Body of pancreas (tissue), 4 donors: ENCODE measurements around the gene LRRC19. TPM values are rescaled to one million over a fixed set of nuclear protein-coding genes. Genes with fewer than 3 reads are reported as not detected.

ENCODE experiments used
- ATAC-seq: fragments of 150-250 bp; one replicate; pipeline ENCODE4 v1.9.1; 2016
- DNase-seq, 4 donors: peaks; one replicate each; pipeline ENCODE4 v3.0.0-alpha.2; 2019
- H3K27ac ChIP-seq, 4 donors: fragments of 200-600 bp; sonication (generic); 1 replicate in 3 of 4; 2 replicates in 1 of 4; pipeline versions ENCODE4 v1.5.1 to v1.6.1; 2016 to 2019; ENCODE audit warnings: mild to moderate bottlenecking in 1 of 4, mixed read lengths in 1 of 4, moderate library complexity in 1 of 4
- H3K27me3 ChIP-seq, 2 donors: fragments of 200-600 bp; sonication (generic); one replicate each; pipeline ENCODE4 v1.6.0; 2016; ENCODE audit warnings: mild to moderate bottlenecking in 1 of 2
- H3K36me3 ChIP-seq, 2 donors: fragments of 200-600 bp; sonication (generic); replicated peaks in 1 of 2; 2 replicates each; pipeline ENCODE4 v1.5.1; 2016; ENCODE audit warnings: low read depth in 2 of 2; ENCODE audit not compliant: insufficient read depth in 1 of 2
- H3K4me1 ChIP-seq: fragments of 200-600 bp; sonication (generic); one replicate; pipeline ENCODE4 v1.6.0; 2016
- H3K4me3 ChIP-seq, 2 donors: fragments of 200-600 bp; sonication (generic); 1 replicate in 1 of 2; 2 replicates in 1 of 2; pipeline ENCODE4 v1.5.1; 2016 to 2019
- H3K9me3 ChIP-seq, 3 donors: fragments of 200-600 bp; sonication (generic); 1 replicate in 2 of 3; 2 replicates in 1 of 3; pipeline ENCODE4 v1.5.1; 2016
- CTCF ChIP-seq, 7 experiments: fragments of 450-650 bp in 4 of 7; fragments of 200-600 bp in 3 of 7; sonication (generic) in 3 of 7; IDR thresholded peaks; one replicate each; pipeline ENCODE4 v1.5.1; 2016 to 2019; ENCODE audit warnings: antibody characterized with exemption in 7 of 7
- POLR2A ChIP-seq, 3 donors: fragments of 450-650 bp; IDR thresholded peaks; one replicate each; pipeline ENCODE4 v1.6.1; 2016; ENCODE audit warnings: antibody characterized with exemption in 3 of 3, mild to moderate bottlenecking in 2 of 3
- whole genome bisulfite sequencing, 2 donors: methylation state at CpG; one replicate each; pipeline ENCODE4 v1.1.5; 2017; 5-methylcytosine and 5-hydroxymethylcytosine counted together
- intact Hi-C: fragments of 100-400 bp; cut with DNase I; formaldehyde crosslinking; loops from one replicate; pipeline ENCODE4 v1.15.1; 2023
- total RNA-seq, 2 donors: library from RNA; depleted of rRNA; stranded (reverse); fragments of >200 nt; gene quantifications; one replicate each; pipeline ENCODE4 v1.1.0, GENCODE V29; 2016

Gene LRRC19, protein sequence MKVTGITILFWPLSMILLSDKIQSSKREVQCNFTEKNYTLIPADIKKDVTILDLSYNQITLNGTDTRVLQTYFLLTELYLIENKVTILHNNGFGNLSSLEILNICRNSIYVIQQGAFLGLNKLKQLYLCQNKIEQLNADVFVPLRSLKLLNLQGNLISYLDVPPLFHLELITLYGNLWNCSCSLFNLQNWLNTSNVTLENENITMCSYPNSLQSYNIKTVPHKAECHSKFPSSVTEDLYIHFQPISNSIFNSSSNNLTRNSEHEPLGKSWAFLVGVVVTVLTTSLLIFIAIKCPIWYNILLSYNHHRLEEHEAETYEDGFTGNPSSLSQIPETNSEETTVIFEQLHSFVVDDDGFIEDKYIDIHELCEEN
- under 1 TPM in 1 of 2 donors, not detected in 1; 0.78 TPM for total RNA-seq

DNA sequence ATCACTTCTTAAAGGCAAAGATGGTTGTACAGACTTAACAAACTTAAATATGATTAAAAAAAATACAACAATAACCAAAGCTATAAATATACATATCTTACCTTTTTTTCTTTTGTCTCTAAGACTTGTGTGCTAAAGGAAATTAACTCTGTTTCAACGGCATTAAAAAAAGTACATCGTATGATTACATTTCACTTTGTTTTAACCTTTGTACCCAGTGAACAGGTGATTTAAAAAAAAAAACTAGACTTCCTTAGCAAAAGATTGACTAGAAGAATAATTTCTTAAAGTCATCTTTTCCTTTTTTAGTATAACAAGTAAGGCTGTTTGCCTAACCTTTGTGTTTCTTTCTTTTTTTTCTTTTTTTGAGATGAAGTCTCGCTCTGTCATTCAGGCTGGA, at the start of gene LRRC19:
Gene LRRC19, minus strand, starts transcription at position 182 of the 400 bp plus-strand sequence. CDS start 5,978 bp downstream, outside the sequence.
- Histone ChIP-seq H3K27me3 (no peaks in the 10 kb centered on the region), H3K9me3 (no peaks in the 10 kb centered on the region), H3K4me3 (no peak within 1 kb of the TSS), H3K4me1 (peaks cover 3% of the 10 kb centered on the region), H3K36me3 (no peaks in the 10 kb centered on the region), H3K27ac (no peak within 1 kb of the TSS)
- intact Hi-C loops, result no loop called here
- no peak for TF ChIP-seq POLR2A (IDR thresholded peaks at IDR 0.05)
- no peak for TF ChIP-seq CTCF (IDR thresholded peaks at IDR 0.05)
- WGBS, 2 donors, result 35 to 36% methylated on average over 3 of the region's 3 CpGs
- ATAC-seq (no peak), DNase-seq (no peak)

DNA sequence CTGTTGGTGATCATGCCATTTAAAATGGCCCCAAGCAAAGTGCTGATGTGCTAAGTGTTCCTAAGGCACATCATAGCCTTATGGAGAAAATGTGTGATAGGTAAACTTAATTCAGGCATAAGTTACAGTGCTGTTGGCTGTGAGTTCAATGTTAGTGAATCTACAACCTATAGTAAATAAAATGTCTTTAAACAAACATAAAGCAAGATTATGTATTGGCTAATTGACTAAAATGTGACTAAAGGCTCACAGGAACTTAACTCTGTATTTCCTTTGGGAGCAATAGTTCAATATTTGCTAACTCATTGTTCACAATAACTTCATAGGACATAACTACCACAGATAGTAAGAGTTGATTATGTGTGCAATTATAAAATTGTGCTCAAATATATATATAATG, 49.4 kb upstream of the LRRC19 start:
- Histone ChIP-seq H3K27me3 (no peaks in the 10 kb centered on the region), H3K4me3 (no peak overlapping the region), H3K4me1 (no peaks in the 10 kb centered on the region), H3K9me3 (no peaks in the 10 kb centered on the region), H3K36me3 (peaks cover 0 to 3% of the 10 kb centered on the region in 2 donors), H3K27ac (no peak overlapping the region)
- ATAC-seq (no peak), DNase-seq (no peak)
- TF ChIP-seq POLR2A (IDR thresholded peaks at IDR 0.05), result no peak
- no peak for TF ChIP-seq CTCF (IDR thresholded peaks at IDR 0.05)
- intact Hi-C loops, result no loop called here

DNA sequence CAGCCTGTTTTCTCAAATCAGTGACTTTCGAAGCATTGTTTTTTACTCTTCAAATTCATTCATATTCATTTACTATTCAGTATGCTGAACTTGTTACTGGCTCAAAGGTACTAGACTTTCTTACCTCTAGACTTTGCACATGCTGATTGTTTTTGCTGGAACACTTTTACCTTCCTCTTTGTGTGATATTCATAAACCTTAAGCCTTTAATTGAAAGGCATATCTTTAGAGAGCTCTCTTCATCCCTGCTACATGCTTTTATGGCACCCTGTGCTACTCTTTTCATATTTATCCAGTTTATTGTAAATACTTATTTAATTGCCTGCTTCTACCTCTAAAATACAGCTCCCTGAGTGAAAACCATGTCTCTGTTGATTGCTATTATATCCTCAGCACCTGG, 48.7 kb upstream of the LRRC19 start:
- no peak overlapping the region for H3K4me3 ChIP-seq
- intact Hi-C loops, result no loop called here
- no peaks in the 10 kb centered on the region for H3K27me3 ChIP-seq
- peaks cover 0 to 3% of the 10 kb centered on the region in 2 donors for H3K36me3 ChIP-seq
- no peak for ATAC-seq
- no peaks in the 10 kb centered on the region for H3K4me1 ChIP-seq
- no peak overlapping the region for H3K27ac ChIP-seq
- TF ChIP-seq CTCF (IDR thresholded peaks at IDR 0.05), result no peak
- TF ChIP-seq POLR2A (IDR thresholded peaks at IDR 0.05), result no peak
- WGBS, 2 donors, result 95 to 100% methylated on average over 1 of the region's 1 CpG
- H3K9me3 ChIP-seq, result no peaks in the 10 kb centered on the region
- DNase-seq, result no peak

- H3K27me3 ChIP-seq, result no peaks in the 10 kb centered on the region
- H3K27ac ChIP-seq, result no peak overlapping the region
- TF ChIP-seq CTCF (IDR thresholded peaks at IDR 0.05), result no peak
- no peak for TF ChIP-seq POLR2A (IDR thresholded peaks at IDR 0.05)
- no peak overlapping the region for H3K4me3 ChIP-seq
- H3K4me1 ChIP-seq, result no peaks in the 10 kb centered on the region
- ATAC-seq (no peak), DNase-seq (no peak)
- peaks cover 0 to 3% of the 10 kb centered on the region in 2 donors for H3K36me3 ChIP-seq
- H3K9me3 ChIP-seq, result no peaks in the 10 kb centered on the region
- intact Hi-C loops, result no loop called here
- WGBS, 2 donors, result 52 to 65% methylated on average over 6 of the region's 6 CpGs
Observed at GRCh38 chr9:27053369-27054022, 48.0 kb upstream of the LRRC19 start.
